ENCODE results near the gene APOB. TPM values are rescaled to one million over a fixed set of nuclear protein-coding genes. Genes with fewer than 3 reads are reported as not detected.

APOB gene, protein sequence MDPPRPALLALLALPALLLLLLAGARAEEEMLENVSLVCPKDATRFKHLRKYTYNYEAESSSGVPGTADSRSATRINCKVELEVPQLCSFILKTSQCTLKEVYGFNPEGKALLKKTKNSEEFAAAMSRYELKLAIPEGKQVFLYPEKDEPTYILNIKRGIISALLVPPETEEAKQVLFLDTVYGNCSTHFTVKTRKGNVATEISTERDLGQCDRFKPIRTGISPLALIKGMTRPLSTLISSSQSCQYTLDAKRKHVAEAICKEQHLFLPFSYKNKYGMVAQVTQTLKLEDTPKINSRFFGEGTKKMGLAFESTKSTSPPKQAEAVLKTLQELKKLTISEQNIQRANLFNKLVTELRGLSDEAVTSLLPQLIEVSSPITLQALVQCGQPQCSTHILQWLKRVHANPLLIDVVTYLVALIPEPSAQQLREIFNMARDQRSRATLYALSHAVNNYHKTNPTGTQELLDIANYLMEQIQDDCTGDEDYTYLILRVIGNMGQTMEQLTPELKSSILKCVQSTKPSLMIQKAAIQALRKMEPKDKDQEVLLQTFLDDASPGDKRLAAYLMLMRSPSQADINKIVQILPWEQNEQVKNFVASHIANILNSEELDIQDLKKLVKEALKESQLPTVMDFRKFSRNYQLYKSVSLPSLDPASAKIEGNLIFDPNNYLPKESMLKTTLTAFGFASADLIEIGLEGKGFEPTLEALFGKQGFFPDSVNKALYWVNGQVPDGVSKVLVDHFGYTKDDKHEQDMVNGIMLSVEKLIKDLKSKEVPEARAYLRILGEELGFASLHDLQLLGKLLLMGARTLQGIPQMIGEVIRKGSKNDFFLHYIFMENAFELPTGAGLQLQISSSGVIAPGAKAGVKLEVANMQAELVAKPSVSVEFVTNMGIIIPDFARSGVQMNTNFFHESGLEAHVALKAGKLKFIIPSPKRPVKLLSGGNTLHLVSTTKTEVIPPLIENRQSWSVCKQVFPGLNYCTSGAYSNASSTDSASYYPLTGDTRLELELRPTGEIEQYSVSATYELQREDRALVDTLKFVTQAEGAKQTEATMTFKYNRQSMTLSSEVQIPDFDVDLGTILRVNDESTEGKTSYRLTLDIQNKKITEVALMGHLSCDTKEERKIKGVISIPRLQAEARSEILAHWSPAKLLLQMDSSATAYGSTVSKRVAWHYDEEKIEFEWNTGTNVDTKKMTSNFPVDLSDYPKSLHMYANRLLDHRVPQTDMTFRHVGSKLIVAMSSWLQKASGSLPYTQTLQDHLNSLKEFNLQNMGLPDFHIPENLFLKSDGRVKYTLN (N-terminal part only)
- 1 to 10 TPM in 1 of 6 donors, under 1 TPM in 5; 0.03 to 3.2 (median 0.08) TPM for total RNA-seq
- polyA plus RNA-seq = under 1 TPM; 0.09 to 0.11 TPM

DNA sequence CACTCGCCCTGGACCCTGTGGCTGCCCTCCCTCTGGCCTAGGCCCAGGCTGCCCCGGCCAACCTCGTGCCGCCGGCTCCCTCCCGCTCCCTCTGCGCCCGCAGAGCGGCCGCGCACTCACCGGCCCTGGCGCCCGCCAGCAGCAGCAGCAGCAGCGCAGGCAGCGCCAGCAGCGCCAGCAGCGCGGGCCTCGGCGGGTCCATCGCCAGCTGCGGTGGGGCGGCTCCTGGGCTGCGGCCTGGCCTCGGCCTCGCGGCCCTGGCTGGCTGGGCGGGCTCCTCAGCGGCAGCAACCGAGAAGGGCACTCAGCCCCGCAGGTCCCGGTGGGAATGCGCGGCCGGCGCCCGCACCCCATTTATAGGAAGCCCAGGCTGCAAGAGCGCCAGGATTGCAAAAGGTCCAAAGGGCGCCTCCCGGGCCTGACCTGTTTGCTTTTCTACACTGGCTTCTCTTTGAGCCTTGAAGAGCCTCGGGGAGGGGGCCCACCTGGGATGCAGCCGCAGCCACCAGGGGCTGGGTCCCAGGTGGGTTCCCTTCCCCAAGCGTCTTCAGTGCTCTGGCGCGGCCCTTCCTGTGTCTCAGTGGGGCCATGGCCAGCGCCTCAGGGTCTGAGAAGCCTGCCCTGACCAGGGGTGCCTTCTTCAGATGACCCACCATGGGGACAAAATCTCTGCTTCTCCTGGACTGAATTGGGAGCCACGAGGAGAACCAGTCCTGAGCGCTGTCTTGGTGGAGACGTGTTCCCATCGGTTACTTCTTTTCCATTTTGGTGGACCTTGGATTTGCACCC lies at the start of gene APOB:
Gene APOB, minus strand, starts transcription at position 330 of the 789 bp plus-strand sequence. Its CDS starts 128 bp downstream, at position 202.
- DNase-seq (peak in 3 of 6 donors; percentile 33 to 77 (median 66)), FAIRE-seq (no peak), ATAC-seq (peak; percentile 59 to 70 (median 64))
- Histone ChIP-seq H3K9me3 (no peaks in the 10 kb centered on the region), H3K4me3 (no peak within 1 kb of the TSS), H3K27me3 (peaks cover 0 to 5% (median 0%) of the 10 kb centered on the region in 4 donors), H3K36me3 (no peaks in the 10 kb centered on the region), H3K27ac (no peak within 1 kb of the TSS), H3K4me1 (peaks cover 0 to 10% (median 0%) of the 10 kb centered on the region in 3 donors)
- TF ChIP-seq, protein P1, sequence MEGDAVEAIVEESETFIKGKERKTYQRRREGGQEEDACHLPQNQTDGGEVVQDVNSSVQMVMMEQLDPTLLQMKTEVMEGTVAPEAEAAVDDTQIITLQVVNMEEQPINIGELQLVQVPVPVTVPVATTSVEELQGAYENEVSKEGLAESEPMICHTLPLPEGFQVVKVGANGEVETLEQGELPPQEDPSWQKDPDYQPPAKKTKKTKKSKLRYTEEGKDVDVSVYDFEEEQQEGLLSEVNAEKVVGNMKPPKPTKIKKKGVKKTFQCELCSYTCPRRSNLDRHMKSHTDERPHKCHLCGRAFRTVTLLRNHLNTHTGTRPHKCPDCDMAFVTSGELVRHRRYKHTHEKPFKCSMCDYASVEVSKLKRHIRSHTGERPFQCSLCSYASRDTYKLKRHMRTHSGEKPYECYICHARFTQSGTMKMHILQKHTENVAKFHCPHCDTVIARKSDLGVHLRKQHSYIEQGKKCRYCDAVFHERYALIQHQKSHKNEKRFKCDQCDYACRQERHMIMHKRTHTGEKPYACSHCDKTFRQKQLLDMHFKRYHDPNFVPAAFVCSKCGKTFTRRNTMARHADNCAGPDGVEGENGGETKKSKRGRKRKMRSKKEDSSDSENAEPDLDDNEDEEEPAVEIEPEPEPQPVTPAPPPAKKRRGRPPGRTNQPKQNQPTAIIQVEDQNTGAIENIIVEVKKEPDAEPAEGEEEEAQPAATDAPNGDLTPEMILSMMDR (IDR thresholded peaks at IDR 0.05) = no peak
- WGBS, 2 donors = 18% methylated on average over 51 of the region's 51 CpGs
- intact Hi-C loops (cut with DNase I) = loop anchor here in 1 of 3 donors (5.0 to 10.0 kb wide), 2 partner anchors 68 to 271 kb away; no protein-coding TSS in a partner anchor

DNA sequence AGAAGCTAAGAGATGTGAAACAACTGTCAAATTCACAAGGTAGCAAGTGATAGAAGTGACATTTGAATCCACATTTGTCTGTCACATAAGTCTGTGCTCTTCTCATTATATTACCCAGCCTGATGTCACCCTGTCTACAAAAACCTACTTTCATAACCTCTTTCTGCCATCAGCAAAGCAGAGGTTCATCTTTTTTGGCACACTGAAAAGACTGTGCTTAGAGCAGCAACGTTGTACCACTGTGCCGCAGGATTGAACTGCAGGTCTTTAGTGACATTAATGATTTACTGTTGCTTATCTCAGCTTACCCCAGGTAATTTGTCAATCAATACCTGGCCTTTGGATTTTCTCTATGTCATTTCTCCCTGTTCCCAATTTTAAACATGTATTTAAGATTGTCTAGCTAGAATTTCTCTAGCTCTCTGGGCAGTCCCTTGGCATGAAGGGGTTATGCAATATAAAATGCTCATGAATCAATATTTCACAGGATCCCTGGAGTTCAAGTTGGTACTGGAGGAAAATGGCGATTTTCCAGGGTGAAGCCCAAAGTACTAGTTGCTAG lies 48.5 kb upstream of the APOB start:
- WGBS, 2 donors = 14 to 17% methylated on average over 3 of the region's 3 CpGs
- H3K4me3 ChIP-seq = no peak overlapping the region
- ATAC-seq (peak in 1 of 4 donors; percentile 19), DNase-seq (no peak), FAIRE-seq (no peak)
- H3K4me1 ChIP-seq = no peaks in the 10 kb centered on the region
- no peak overlapping the region for H3K27ac ChIP-seq
- H3K9me3 ChIP-seq = no peaks in the 10 kb centered on the region
- TF ChIP-seq, protein P1 (IDR thresholded peaks at IDR 0.05) = no peak
- no peaks in the 10 kb centered on the region for H3K36me3 ChIP-seq
- H3K27me3 ChIP-seq = no peaks in the 10 kb centered on the region
- intact Hi-C loops (cut with DNase I) = no loop called here

DNA sequence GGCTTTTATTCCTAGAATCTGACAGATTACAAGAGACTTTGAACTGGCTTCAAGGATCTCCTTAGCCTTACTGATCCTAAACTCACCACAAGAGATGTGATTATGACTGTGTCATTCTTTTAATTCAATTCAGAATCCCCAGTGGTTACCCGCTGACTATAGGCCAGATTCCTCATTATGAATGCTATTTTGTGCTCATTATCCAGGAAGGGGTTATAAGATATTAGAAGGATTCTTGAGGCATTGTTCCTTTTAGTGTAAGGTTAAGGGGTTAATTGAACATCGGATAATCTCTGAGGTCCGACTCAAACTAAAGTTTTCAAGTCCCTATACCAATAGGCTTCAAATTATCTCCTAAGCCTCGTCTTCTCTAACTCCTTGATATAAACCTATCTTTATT lies 40.5 kb upstream of the APOB start:
- ATAC-seq (no peak), DNase-seq (no peak), FAIRE-seq (no peak)
- TF ChIP-seq, protein P1 (IDR thresholded peaks at IDR 0.05) = no peak
- Histone ChIP-seq H3K36me3 (no peaks in the 10 kb centered on the region), H3K4me1 (no peaks in the 10 kb centered on the region), H3K27me3 (no peaks in the 10 kb centered on the region), H3K4me3 (no peak overlapping the region), H3K9me3 (no peaks in the 10 kb centered on the region), H3K27ac (no peak overlapping the region)
- intact Hi-C loops (cut with DNase I) = no loop called here
- 58 to 69% methylated on average over 4 of the region's 4 CpGs for WGBS, 2 donors

DNA sequence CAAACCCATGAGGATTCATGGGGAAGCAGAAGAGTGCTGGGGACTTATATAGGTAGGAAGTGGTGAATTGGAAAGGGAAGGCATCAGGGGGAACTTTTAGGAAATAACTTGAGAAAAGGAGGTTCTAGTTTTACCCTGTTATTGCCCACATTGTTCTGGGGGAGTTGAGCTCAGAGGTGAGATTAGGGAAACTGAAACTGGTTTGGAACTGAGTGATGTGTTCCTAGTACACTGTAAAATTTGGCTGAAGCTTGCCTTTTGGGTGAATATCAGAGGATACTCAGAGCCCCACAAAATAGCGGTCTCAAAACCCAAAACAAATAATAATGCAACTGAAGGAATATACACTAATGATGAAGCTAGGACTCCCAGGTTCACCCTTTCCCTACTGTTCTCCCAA lies 39.6 kb upstream of the APOB start:
- TF ChIP-seq, protein P1 (IDR thresholded peaks at IDR 0.05) = no peak
- DNase-seq = no peak
- Histone ChIP-seq H3K27ac (no peak overlapping the region), H3K4me3 (no peak overlapping the region), H3K36me3 (no peaks in the 10 kb centered on the region), H3K27me3 (no peaks in the 10 kb centered on the region), H3K9me3 (no peaks in the 10 kb centered on the region), H3K4me1 (no peaks in the 10 kb centered on the region)
- 90 to 95% methylated on average over 1 of the region's 1 CpG for WGBS, 2 donors
- ATAC-seq = no peak
- intact Hi-C loops (cut with DNase I) = no loop called here
- FAIRE-seq = no peak

All from pancreas (tissue), 10 donors.